ENCODE results near the gene CCP110.

DNA sequence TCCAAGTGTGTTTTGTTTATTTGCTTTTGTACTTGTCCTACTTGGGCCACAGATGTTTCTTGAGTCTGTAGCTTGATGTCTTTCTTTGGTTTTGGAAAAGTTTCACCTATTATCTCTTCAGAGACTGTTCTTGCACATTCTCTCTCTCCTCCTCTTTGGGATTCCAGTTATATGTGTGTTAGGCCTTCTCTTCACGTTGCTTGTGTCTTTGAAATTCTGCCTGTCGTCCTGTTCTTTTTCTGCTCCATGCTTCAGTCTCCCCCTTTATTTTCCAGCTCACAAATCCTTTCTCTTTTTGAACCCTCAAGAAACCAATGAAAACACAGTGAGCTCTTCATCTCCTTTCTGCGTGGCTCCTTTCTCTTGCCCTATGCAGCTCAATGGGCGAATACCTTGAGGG, 39.6 kb downstream of the CCP110 start:
- no peak for TF ChIP-seq GATA2 (IDR thresholded peaks at IDR 0.05; ENCODE audit: low read depth, low read length)
- TF ChIP-seq GATA3 (IDR thresholded peaks at IDR 0.05; ENCODE audit: low read depth, low read length) = no peak

All from SH-SY5Y (cell line).